ELR (cell line): ENCODE measurements around the gene CNPY2.
"Not testable (repeated sequence)": the region's sequence is repeated elsewhere in the genome, so short reads cannot be mapped to it uniquely, and the experiment has no call there.

Experiments used
- DNase-seq: peaks from one replicate; pipeline ENCODE4 v3.0.0-alpha.2; 2015; ENCODE audit warnings: low read depth

The CNPY2 gene

GRCh38 chr12:56333679-56334489 lies 18.1 kb upstream of the CNPY2 start, which contains the start of gene PAN2:
TSS of gene PAN2 (minus strand) at chr12:56334000. CDS start at chr12:56333094, 906 bp downstream.
- peak; percentile 99 for DNase-seq

DNA sequence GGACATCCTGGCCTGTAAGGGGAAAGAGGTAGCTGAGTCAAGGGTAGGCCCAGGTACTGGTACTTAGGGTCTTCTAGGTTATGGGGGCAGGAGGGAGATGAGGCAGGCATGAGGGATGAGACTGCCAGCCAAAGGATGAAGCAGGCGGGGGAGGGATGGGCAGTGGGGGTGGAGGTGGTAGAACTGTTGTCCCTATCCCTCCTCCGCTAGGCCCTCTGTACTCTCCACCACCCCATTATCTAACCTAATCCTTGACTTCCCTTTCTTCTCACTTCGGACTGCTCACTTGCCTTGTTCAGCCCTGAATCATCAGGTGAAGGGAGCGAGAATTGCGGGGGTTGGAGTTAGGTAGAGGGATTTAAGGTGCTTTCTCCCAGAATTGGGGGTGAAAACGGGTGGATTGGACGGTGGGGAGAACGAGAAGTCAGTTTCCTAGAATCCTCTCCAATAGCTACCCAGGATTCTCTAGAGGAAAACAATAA lies 17.4 kb upstream of the CNPY2 start:
- DNase-seq, result no peak

- DNase-seq, result no peak
These were observed 16.9 kb upstream of the CNPY2 start for GRCh38 chr12:56332512-56333196.

DNA sequence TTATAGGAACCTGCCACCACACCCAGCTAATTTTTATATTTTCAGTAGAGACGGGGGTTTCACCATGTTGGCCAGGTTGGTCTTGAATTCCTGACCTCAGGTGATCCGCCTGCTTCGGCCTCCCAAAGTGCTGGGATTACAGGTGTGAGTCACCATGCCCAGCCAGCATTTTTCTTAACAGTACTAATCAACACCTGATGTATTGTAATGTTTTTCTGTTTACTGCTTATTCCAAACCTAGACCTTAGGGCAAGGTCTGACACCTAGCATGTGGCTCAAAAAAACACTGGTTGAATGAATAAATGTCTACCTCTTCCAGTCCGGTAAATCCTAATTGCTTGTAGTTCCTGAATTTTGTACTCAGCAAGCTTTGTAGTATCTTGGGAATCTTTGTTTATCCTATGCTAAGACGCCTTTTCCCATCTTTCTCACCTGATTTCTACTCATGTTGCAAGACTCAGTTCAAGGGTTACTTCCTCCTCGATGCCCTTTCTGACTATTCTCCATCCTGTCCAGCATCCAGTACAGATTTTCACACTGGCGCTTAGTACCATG lies 15.2 kb upstream of the CNPY2 start:
- no peak for DNase-seq

GRCh38 chr12:56326533-56326932 lies 10.7 kb upstream of the CNPY2 start:
- no peak for DNase-seq

DNA sequence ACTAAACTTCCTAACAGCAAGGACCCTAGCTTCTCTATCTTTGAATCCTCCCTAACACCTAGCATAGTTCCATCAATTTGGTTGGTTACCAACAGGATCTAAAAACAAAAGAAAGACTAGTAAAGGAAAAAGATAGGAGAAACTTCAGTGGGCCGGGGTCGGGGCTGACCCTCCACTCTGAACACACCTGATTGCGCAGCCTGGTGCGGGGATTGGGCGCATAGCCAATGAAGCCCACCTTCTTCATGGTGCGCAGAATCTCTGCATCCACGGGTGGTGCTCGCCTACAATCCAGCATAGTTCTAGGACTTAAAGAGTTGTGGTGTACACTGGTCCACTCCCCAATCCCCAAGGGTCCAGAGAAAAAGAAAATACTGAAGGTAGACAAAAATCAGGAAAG lies 10.3 kb upstream of the CNPY2 start:
- DNase-seq, result no peak

- DNase-seq, result no peak
These were observed 8.4 kb upstream of the CNPY2 start for GRCh38 chr12:56324206-56324605.

- DNase-seq, result not testable (repeated sequence)
These were observed 5.8 kb upstream of the CNPY2 start for GRCh38 chr12:56321610-56322009.

- peak; percentile 75 for DNase-seq
These were observed 5.2 kb upstream of the CNPY2 start for GRCh38 chr12:56321027-56321426.

DNA sequence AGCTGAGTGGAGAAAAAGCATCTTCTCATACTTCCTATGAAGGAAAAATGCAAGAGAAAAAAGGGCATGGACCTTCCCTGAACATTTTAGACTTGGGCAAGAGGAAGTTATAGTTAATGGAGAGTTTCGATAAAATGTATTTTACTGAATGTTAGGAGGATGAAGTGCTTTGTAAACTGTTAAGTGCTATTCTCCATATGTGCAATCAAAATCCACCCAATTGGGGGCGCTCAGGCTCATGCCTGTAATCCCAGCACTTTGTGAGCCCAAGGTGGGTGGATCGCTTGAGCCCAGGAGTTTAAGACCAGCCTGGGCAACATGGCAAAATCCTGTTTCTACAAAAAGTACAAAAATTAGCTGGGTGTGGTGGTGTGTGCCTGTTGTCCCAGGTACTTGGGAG lies 1.9 kb upstream of the CNPY2 start:
- no peak for DNase-seq

DNA sequence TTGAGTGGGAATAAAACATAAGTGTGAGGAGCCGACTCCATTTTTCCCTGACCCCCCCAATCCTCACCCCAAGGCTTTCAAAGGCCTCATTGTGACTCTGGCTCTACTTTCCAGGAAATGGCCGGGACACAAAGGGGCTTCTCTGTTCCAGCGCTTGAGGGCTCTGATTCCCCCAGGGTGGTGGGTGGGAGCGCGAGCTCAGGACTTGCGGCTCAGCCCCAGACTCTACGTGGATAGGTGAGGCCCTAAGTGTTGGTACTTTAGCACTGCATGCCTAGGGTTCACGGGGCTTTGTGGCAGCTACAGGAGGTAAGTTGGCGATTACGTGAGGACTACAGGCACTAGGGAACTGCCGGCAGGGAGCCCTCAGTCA lies 553 bp downstream of the CNPY2 start:
- peak; percentile 33 for DNase-seq

DNA sequence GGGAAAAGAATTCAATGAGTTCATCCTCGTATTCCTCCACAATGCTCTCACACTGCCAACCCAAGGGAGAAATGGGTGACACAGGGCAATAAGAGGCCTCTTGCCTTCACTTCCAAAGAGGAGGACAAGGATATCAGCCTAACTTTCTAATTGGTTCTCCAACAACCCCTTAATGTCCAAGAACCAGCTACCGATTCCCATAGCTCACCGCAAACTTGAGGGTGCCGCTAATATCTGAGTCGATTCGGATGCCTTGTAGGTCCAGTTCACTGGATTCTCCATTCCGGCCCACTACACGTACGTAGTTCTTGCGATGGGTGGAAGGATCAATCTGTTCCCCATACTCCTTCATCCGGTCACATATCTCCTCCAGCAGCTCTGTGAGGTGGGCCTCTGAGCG lies 4.8 kb downstream of the CNPY2 start:
- no peak for DNase-seq

DNA sequence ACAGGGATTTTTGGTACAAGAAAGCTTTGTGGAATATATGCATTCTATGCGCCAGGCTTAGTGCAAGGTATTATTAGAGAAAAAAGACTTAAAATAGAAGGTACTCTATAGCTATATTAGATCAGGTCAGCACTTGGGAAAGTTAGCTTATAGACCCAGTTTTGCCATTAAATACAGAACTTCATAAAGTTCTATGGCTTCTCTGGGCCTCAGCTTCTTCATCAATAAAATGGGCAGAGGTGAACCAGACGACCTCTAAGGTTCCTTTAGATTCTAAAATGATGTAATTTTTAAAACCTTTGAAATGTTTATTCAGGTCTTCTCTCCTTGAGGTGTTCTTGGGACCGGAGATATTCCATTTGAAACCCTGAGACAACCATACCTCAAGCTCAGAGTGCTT lies 7.1 kb downstream of the CNPY2 start:
- no peak for DNase-seq

DNA sequence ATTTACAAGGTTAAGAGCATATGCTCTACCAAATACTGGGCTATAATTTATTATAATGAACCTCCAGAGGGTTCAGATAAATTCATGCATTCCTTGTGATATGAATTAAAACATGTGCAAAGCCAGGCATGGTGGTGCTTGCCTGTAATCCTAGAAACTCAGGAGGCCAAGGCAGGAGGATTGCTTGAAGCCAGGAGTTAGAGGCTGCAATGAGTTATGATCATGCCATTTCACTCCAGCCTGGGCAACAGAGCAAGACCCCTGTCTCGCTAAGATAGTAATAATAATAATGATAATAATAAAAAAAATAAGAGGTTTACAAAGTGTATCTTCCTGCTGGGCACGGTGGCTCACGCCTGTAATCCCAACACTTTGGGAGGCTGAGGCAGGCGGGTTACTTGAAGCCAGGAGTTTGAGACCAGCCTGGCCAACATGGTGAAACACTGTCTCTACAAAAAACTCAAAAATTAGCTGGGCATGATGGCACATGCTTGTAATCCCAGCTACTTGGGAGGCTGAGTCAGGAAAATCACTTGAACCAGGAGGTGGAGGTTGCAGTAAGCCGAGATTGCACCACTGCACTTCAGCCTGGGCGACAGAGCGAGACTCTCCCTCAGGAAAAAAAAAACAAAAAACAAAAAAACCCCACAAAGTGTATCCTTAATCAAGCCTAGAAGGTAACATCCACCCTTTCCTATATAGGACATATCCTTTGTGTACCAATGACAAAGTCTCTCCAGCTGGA lies 8.4 kb downstream of the CNPY2 start:
- no peak for DNase-seq

- no peak for DNase-seq
These were observed 10.8 kb downstream of the CNPY2 start for GRCh38 chr12:56304872-56305590.

GRCh38 chr12:56304276-56304675 lies 11.5 kb downstream of the CNPY2 start:
- DNase-seq, result no peak

- DNase-seq, result no peak
These were observed 14.9 kb downstream of the CNPY2 start for GRCh38 chr12:56300644-56301464.

GRCh38 chr12:56299853-56300643 lies 15.7 kb downstream of the CNPY2 start, which contains the start of gene CS:
TSS of gene CS (minus strand) at chr12:56300330. CDS start at chr12:56300201, 129 bp downstream.
- DNase-seq, result peak; percentile 100

DNA sequence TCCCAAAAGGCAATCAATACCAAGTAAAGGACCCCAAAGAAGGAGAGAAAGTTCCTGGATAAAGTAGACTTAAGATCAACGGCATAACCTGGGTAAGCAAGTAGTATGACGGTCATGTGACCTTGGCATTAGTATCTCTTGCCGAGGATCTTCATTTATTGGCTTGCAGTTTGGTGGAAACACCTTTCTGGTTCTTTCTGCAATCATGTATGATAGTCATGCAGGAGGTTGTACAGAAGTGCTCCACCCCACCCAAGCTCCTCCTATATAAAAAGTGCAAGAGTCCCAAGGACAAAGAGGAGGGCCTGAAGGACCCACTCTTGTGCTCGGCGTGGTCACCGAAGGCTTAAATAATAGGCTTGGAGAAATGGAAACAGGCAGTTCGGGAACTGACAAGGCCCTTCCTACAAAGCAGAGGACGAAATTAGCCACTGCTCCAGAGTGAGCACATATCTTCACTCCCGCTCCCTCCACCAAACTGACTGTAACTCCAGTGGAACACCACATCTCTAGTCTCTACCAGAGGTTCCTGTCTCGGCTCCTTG lies 16.4 kb downstream of the CNPY2 start:
- peak; percentile 45 for DNase-seq

DNA sequence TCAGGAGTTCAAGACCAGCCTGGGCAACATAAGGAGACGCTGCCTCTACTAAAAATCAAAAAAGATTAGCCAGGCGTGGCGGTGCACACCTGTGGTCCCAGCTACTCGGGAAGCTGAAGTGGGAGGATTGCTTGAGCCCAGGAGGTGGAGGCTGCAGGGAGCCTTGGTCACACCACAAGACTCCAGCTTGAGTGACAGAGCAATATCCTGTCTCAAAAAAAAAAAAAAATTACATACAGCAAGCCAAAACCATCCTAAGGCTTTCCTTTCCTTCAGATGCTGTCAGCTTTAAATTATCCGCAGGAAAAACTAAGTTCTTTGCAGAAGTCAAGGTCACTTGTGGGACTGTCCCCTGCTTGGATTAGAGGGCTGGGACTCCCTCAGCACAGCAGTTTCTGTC lies 17.0 kb downstream of the CNPY2 start:
- no peak for DNase-seq
